Panc1 (cell line): ENCODE data around the gene IRS1. TPM values are rescaled to one million over a fixed set of nuclear protein-coding genes. Genes with fewer than 3 reads are reported as not detected.

Experiments used
- ATAC-seq: fragments of 200-7000 bp; cut with Tn5 transposase; 2 replicates; pipeline ENCODE4 v1.9.1; 2020; ENCODE audit warnings: mild to moderate bottlenecking, moderate library complexity
- BruUV-seq: library from RNA; stranded (reverse); fragments of 400-500 nt; replicated peaks from 2 replicates; lab custom pipeline; 2021; lab: Mats Ljungman, UMichigan
- CTCF ChIA-PET: fragments of 300-600 bp; sonication (Branson Sonifier 250); formaldehyde crosslinking; loops from one replicate; lab custom pipeline; 2022; ENCODE audit warnings: antibody characterized with exemption; lab: Charles Lee
- POLR2A ChIA-PET: fragments of 300-600 bp; sonication (Branson Sonifier 250); formaldehyde crosslinking; loops from one replicate; lab custom pipeline; 2022; ENCODE audit warnings: antibody characterized with exemption; lab: Charles Lee
- DNase-seq: peaks from one replicate; pipeline ENCODE4 v3.0.0-alpha.2; 2010; ENCODE audit warnings: low read depth, low spot score
- H3K27ac ChIP-seq: 2 replicates; pipeline ENCODE4 v1.5.1; 2011; ENCODE audit warnings: mild to moderate bottlenecking, low read length, inconsistent platforms
- H3K27me3 ChIP-seq: fragments of 200-500 bp; sonication (Bioruptor generic); 2 replicates; pipeline ENCODE4 v1.6.0; 2014; ENCODE audit warnings: low read length, inconsistent platforms; ENCODE audit not compliant: control insufficient read depth, insufficient read depth
- H3K36me3 ChIP-seq: fragments of 200-500 bp; sonication (Bioruptor generic); 2 replicates; pipeline ENCODE4 v1.5.1; 2014; ENCODE audit warnings: inconsistent platforms, mild to moderate bottlenecking, low read length, moderate library complexity; ENCODE audit not compliant: control insufficient read depth, insufficient read depth
- H3K4me1 ChIP-seq: 2 replicates; pipeline ENCODE4 v1.5.1; 2011; ENCODE audit warnings: inconsistent platforms, mild to moderate bottlenecking, low read length, moderate library complexity; ENCODE audit not compliant: control insufficient read depth, insufficient read depth
- H3K4me3 ChIP-seq, 2 experiments: 2 replicates each; pipeline ENCODE4 v1.5.1; 2011 to 2012; ENCODE audit warnings: low read depth in 2 of 2, low read length in 2 of 2, mild to moderate bottlenecking in 2 of 2, inconsistent platforms in 1 of 2, moderate library complexity in 1 of 2
- H3K9me3 ChIP-seq: fragments of 200-500 bp; sonication (Bioruptor generic); 2 replicates; pipeline ENCODE4 v1.5.1; 2014; ENCODE audit warnings: low read depth, mild to moderate bottlenecking, inconsistent platforms, low read length, moderate library complexity; ENCODE audit not compliant: control insufficient read depth, insufficient read depth
- POLR2AphosphoS5 ChIP-seq: IDR thresholded peaks from 2 replicates; pipeline ENCODE4 v1.6.1; 2012; ENCODE audit warnings: mild to moderate bottlenecking, low read depth, low read length, moderate library complexity
- SIN3A ChIP-seq: IDR thresholded peaks from 2 replicates; pipeline ENCODE4 v1.6.1; 2012; ENCODE audit warnings: low read depth, mild to moderate bottlenecking, low read length, moderate library complexity, borderline replicate concordance; ENCODE audit not compliant: insufficient read depth
- TCF7L2 ChIP-seq: IDR thresholded peaks from 2 replicates; pipeline ENCODE4 v1.6.1; 2011; ENCODE audit warnings: mild to moderate bottlenecking, low read depth, low read length, inconsistent platforms
- in situ Hi-C: cut with HindIII; loops from 2 replicates; pipeline ENCODE4 v1.10.0; 2016; ENCODE audit warnings: low sequenced_read_pairs, low pct_unique_long_range_greater_than_20kb
- intact Hi-C: fragments of 100-400 bp; cut with micrococcal nuclease; formaldehyde crosslinking; loops from one replicate; pipeline ENCODE4 v1.10.0; 2022; ENCODE audit not compliant: unreplicated experiment
- total RNA-seq: library from RNA; stranded (reverse); gene quantifications from one replicate; pipeline ENCODE4 v1.2.1, GENCODE V29; 2021; ENCODE audit not compliant: unreplicated experiment
- TF ChIP-seq, protein P1 (sequence below): fragments of 450-650 bp; IDR thresholded peaks from 2 replicates; pipeline ENCODE4 v1.5.1; 2017; ENCODE audit warnings: mild to moderate bottlenecking
- TF ChIP-seq, protein P2 (sequence below), 2 experiments: IDR thresholded peaks; 2 replicates each; pipeline ENCODE4 v1.6.1; 2011 to 2012; ENCODE audit warnings: low read depth in 2 of 2, control low read depth in 1 of 2, low read length in 1 of 2, mild to moderate bottlenecking in 1 of 2, moderate library complexity in 1 of 2; ENCODE audit not compliant: insufficient read depth in 1 of 2

The IRS1 gene
- total RNA-seq, 1 experiment from 2014 or later, result 27.3 TPM

DNA sequence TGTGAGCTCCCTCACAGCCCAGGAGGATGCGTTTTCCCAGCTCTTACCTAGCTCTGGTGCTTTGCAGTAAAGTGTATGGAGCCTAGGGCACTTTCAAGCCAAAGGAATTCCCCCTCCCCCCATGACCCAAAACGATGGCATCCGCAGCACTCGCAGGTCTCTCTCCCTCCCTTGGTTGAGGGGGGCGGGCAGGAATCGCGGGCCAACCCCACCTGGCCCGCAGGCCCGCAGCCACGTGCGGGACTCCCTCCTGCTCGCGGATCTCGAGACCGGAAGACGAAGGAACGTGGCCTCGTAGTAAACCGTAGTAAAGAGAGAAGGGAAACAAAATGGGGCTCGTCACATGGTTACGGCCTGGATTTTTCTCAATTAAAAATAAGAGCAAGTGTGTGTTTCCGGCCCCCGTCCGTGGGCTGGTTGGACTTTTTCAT is 8.5 kb downstream of the IRS1 start:
- ATAC-seq (peak; percentile 18), DNase-seq (no peak)
- in situ Hi-C loops (no loop called here), intact Hi-C loops (loop anchor here (5.0 to 10.0 kb wide), 3 partner anchors 306 to 756 kb away; no protein-coding TSS in a partner anchor)
- peaks cover 35% of the 10 kb centered on the region for H3K4me1 ChIP-seq
- H3K27ac ChIP-seq, result peak overlapping the region; percentile 97
- H3K36me3 ChIP-seq, result no peaks in the 10 kb centered on the region; the same call in 1 of the 2 replicates
- POLR2A ChIA-PET, result interaction anchor here (0.6 kb wide), 1 partner anchor 1120 kb away, joined by 3 read pairs; no protein-coding TSS in a partner anchor
- peak overlapping the region; percentile 64 to 73 for H3K4me3 ChIP-seq
- no peaks in the 10 kb centered on the region for H3K9me3 ChIP-seq
- no peaks in the 10 kb centered on the region for H3K27me3 ChIP-seq
- no peak for TF ChIP-seq POLR2AphosphoS5
- CTCF ChIA-PET, result interaction anchor here (0.7 kb wide), 1 partner anchor 91 kb away, joined by 6 read pairs; no protein-coding TSS in a partner anchor
- BruUV-seq, result no TSS peak

DNA sequence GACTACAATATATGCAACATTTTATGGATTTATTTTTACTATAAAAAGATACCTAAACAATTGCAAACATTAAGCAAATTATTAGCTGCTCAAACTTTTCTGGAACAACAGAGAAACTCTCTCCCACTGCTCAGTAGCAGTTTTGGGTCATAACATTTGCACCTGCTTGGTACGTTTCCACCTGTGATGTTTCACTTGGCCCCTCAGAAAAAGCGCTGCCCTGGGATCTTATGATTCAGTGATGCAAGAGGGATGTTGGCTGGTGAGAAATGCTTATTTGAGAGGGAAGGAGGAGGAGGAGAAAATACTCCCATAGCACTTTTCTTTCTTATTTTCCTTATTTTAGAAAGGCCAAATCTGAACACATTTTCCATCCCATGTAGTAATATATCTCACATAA is 9.2 kb downstream of the IRS1 start:
- in situ Hi-C loops (no loop called here), intact Hi-C loops (loop anchor here (5.0 to 10.0 kb wide), 3 partner anchors 306 to 756 kb away; no protein-coding TSS in a partner anchor)
- TF ChIP-seq, protein P1, sequence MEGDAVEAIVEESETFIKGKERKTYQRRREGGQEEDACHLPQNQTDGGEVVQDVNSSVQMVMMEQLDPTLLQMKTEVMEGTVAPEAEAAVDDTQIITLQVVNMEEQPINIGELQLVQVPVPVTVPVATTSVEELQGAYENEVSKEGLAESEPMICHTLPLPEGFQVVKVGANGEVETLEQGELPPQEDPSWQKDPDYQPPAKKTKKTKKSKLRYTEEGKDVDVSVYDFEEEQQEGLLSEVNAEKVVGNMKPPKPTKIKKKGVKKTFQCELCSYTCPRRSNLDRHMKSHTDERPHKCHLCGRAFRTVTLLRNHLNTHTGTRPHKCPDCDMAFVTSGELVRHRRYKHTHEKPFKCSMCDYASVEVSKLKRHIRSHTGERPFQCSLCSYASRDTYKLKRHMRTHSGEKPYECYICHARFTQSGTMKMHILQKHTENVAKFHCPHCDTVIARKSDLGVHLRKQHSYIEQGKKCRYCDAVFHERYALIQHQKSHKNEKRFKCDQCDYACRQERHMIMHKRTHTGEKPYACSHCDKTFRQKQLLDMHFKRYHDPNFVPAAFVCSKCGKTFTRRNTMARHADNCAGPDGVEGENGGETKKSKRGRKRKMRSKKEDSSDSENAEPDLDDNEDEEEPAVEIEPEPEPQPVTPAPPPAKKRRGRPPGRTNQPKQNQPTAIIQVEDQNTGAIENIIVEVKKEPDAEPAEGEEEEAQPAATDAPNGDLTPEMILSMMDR, result no peak
- no peak for TF ChIP-seq SIN3A
- TF ChIP-seq POLR2AphosphoS5, result no peak
- no peak for TF ChIP-seq TCF7L2
- TF ChIP-seq, protein P2, sequence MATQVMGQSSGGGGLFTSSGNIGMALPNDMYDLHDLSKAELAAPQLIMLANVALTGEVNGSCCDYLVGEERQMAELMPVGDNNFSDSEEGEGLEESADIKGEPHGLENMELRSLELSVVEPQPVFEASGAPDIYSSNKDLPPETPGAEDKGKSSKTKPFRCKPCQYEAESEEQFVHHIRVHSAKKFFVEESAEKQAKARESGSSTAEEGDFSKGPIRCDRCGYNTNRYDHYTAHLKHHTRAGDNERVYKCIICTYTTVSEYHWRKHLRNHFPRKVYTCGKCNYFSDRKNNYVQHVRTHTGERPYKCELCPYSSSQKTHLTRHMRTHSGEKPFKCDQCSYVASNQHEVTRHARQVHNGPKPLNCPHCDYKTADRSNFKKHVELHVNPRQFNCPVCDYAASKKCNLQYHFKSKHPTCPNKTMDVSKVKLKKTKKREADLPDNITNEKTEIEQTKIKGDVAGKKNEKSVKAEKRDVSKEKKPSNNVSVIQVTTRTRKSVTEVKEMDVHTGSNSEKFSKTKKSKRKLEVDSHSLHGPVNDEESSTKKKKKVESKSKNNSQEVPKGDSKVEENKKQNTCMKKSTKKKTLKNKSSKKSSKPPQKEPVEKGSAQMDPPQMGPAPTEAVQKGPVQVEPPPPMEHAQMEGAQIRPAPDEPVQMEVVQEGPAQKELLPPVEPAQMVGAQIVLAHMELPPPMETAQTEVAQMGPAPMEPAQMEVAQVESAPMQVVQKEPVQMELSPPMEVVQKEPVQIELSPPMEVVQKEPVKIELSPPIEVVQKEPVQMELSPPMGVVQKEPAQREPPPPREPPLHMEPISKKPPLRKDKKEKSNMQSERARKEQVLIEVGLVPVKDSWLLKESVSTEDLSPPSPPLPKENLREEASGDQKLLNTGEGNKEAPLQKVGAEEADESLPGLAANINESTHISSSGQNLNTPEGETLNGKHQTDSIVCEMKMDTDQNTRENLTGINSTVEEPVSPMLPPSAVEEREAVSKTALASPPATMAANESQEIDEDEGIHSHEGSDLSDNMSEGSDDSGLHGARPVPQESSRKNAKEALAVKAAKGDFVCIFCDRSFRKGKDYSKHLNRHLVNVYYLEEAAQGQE (IDR thresholded peaks at IDR 0.05; ENCODE audit: insufficient read depth in 1 of 2, low read depth in 2 of 2, low read length in 1 of 2), result no peak
- Histone ChIP-seq H3K4me1 (peaks cover 35% of the 10 kb centered on the region), H3K9me3 (no peaks in the 10 kb centered on the region), H3K27ac (peak overlapping the region; percentile 97), H3K4me3 (peak overlapping the region; percentile 64 to 73), H3K27me3 (no peaks in the 10 kb centered on the region), H3K36me3 (no peaks in the 10 kb centered on the region; the same call in 1 of the 2 replicates)
- DNase-seq (no peak), ATAC-seq (no peak)
- ChIA-PET CTCF (interaction anchor here (0.5 to 0.7 kb wide), 3 partner anchors 91 to 1789 kb away, joined by 6 to 7 read pairs (median 6); no protein-coding TSS in a partner anchor), POLR2A (interaction anchor here (0.6 kb wide), 1 partner anchor 1119 kb away, joined by 3 read pairs; no protein-coding TSS in a partner anchor)
- no TSS peak for BruUV-seq

DNA sequence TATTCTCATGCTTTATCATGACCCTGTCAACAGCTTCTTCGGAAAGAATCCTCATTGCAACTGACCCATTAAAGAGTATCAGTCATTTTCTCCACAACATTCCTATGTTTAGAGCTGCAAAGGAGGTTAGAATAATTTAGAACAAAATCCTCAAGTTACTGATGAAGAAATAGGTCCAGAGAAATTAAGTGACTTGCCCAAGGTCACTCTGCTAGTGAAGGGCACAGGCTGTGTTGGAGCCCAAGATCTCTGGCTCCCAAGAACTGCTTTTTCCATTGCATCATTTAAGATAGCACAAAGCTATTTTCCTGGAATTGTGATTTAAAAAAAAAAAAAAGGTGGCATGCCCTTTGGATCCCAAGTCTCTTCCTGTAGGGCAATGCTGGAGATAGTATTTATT is 9.6 kb downstream of the IRS1 start:
- ChIA-PET POLR2A (interaction anchor here (0.6 kb wide), 1 partner anchor 656 kb away, joined by 3 read pairs; no protein-coding TSS in a partner anchor), CTCF (interaction anchor here (0.5 to 0.7 kb wide), 2 partner anchors 513 to 1789 kb away, joined by 6 to 7 read pairs; no protein-coding TSS in a partner anchor)
- TF ChIP-seq SIN3A, result no peak
- TF ChIP-seq, protein P1, result no peak
- no peak for TF ChIP-seq POLR2AphosphoS5
- TF ChIP-seq, protein P2 (IDR thresholded peaks at IDR 0.05; ENCODE audit: insufficient read depth in 1 of 2, low read depth in 2 of 2, low read length in 1 of 2), result no peak
- H3K36me3 ChIP-seq, result no peaks in the 10 kb centered on the region; the same call in 1 of the 2 replicates
- no peaks in the 10 kb centered on the region for H3K9me3 ChIP-seq
- in situ Hi-C loops, result no loop called here
- H3K4me1 ChIP-seq, result peaks cover 35% of the 10 kb centered on the region
- DNase-seq (no peak), ATAC-seq (no peak)
- no TSS peak for BruUV-seq
- intact Hi-C loops, result loop anchor here (5.0 to 10.0 kb wide), 3 partner anchors 305 to 755 kb away; no protein-coding TSS in a partner anchor
- no peaks in the 10 kb centered on the region for H3K27me3 ChIP-seq
- no peak overlapping the region for H3K4me3 ChIP-seq
- peak overlapping the region; percentile 97 for H3K27ac ChIP-seq
